ACHN (cell line): ENCODE results near the gene SCN7A.
"Not testable (repeated sequence)": the region's sequence is repeated elsewhere in the genome, so short reads cannot be mapped to it uniquely, and the experiment has no call there.

Source experiments
- DNase-seq: peaks from one replicate; pipeline ENCODE4 v3.0.0-alpha.2; 2015
- in situ Hi-C: cut with HindIII; loops from 2 replicates; pipeline ENCODE4 v1.10.0; 2017; ENCODE audit warnings: low sequenced_read_pairs, low pct_ligation_motif_present, low pct_unique_long_range_greater_than_20kb

SCN7A gene

DNA sequence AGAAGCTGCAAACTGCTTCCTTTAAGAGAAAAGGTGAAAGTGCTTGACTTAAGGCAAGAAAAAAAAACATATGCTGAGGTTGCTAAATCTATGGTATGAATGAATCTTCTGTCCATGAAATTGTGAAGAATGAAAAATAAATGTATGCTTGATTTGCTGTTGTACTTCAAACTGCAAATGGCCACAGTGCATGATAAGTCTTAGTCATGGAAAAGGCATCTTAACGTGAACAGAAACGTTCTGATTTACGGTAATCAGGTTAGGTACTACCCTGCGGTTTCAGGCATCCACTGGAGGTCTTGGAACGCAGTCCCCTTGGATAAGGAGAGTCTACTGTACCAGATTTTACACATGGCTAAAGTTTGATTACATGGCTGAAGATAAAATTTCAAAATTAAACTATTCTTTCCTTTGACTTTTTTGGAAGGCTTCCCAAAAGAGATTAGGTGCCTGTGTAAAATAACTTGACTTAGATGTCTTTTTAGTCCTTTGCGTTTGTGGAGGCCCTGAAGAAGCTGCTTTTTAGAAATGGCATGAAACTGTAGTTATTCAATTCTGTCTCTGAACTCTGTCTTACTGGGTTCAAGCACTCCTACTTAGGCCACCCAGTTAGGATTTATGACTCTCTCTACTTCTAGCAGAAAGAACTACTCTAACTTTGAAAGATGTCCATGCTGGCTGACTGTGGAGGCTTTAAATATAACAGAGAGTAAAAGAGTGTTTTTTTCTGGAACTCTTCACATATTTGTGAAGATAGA, 82.4 kb downstream of the SCN7A start:
- DNase-seq, result peak; percentile 71
- in situ Hi-C loops, result no loop called here

DNA sequence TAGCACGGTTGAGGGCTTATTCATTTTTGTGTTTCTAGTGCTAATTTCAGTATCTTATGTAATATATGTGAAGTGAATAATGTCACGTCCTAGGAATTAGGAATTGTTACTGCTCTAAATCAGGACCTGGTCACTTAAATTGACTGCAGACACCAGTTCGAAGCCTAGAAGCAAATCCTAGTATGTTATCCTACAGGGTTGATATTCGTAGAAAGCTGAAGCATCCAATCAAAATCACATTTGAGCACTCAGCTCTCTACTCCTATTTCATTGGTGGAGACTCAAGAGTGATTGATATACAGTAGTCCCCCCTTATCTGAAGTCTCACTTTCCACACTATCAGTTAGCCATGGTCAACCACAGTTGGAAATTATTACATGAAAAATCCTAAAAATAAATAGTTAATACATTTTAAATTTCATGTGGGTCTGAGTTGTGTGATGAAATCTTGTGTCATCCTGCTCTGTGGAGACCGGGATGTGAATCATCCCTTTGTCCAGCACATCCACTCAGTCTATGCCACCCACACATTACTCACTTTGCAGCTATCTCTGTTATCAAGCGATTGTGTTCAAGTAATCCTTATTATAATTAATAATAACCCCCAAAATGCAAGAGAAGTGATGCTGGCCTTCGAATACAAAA, 83.1 kb downstream of the SCN7A start:
- in situ Hi-C loops, result no loop called here
- DNase-seq, result peak; percentile 83

DNA sequence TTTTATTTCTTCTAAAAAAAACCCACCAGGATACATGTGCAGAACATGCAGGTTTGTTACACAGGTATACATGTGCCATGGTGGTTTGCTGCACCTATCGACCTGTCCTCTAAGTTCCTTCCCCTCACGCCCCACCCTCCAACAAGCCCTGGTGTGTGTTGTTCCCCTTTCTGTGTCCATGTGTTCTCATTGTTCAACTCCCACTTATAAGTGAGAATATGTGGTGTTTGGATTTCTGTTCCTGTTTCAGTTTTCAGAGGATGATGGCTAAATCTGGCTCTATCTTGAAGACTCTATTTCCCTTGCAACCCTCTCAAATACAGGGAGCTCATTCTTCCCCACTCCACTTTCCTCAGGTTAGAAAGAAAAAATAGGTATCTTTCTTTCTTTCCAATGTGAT, 86.3 kb downstream of the SCN7A start:
- in situ Hi-C loops, DNase-seq: not testable (repeated sequence)

- in situ Hi-C loops, result no loop called here
- DNase-seq, result no peak
These were observed 87.7 kb downstream of the SCN7A start for GRCh38 chr2:166406374-166406773.

DNA sequence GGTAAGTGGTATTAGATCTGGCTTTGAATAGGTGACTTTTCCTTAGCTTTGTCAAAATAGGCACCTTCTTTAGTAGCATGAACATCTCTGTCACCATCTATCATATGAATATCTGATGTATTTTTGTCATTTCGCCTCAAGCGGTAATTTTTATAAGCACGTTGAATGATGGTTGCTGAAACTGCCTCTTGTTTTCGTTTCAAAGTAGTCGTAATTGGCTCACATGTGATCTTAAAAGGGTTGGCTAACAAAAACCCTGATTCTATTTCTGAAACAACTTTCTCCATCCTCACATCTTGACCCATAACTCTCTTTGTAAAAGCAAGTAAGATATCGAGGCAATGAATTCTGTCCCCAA, 88.5 kb downstream of the SCN7A start:
- in situ Hi-C loops, result no loop called here

GRCh38 chr2:166404831-166405568, 89.0 kb downstream of the SCN7A start:
- DNase-seq, result no peak
- in situ Hi-C loops, result no loop called here

More for the DNA sequence above, 88.5 kb downstream of the SCN7A start:
- no peak for DNase-seq

GRCh38 chr2:166394245-166394644, 99.8 kb downstream of the SCN7A start:
- no peak for DNase-seq
- in situ Hi-C loops, result no loop called here

DNA sequence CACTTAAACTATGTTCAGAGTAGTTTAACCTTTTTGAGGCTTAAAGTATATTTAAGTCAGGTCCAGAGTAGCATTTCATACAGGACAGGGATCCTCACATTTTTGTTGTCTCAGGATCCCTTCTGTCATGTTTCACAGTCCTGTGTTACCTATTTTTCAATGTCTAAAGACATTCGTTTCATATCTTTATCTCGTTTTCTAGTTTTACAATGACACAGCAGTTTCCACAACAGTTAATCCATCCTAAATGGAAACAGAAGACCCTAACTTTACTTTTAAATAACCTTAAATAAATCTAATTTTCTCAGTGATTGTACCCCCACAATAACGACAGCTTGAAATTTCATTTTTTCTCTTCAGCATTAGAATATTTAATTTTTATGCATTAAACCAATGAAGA, 101.0 kb downstream of the SCN7A start:
- in situ Hi-C loops, result no loop called here
- DNase-seq, result no peak

DNA sequence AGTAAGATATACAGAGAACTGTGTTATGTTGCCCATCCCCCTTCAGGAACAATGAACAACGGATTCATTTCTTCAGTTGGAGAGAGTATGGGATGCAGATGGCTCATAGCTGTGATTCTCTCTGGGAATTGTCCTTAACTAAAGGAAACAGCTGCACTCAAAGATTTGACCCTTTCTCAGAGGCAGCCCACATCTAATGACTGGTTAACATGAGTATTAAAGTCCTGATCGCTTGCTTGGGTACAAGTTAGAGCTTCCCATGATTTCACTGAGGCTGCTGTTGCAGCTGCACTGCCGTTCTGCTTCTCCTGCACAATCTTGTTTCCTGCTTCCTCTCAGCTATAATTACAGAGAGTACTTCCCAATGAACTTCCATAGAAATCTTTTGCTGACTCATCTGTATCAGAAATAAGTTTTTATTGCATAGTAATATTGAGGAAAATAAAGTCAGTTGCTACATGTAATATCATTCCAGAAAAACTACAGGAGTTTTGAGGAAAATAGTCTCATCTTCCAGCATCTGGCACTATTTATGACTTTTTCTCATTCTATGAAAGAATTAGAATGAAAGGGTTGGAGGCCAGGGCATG, 105.5 kb downstream of the SCN7A start:
- in situ Hi-C loops, result no loop called here

GRCh38 chr2:166385313-166385712, 108.7 kb downstream of the SCN7A start:
- in situ Hi-C loops, result no loop called here
- DNase-seq, result no peak

More for the DNA sequence above, 105.5 kb downstream of the SCN7A start:
- DNase-seq, result no peak

GRCh38 chr2:166384774-166385173, 109.3 kb downstream of the SCN7A start:
- in situ Hi-C loops, result no loop called here
- peak; percentile 63 for DNase-seq

DNA sequence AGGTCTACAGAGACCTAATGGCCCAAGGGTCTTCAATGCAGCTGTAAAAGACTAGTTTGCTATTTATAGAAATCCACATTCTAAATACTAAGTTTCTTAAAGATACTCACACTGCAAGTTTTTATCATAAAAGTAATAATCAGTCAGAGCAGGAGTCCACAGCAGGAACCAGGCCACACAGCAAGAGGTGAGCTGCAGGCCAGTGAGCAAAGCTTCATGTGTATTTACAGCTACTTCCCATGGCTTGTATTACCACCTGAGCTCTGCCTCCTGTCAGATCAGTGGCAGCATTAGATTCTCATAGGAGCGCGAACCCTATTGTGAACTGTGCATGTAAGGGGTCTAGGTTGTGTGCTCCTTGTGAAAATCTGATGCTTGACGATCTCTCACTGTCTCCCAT, 111.6 kb downstream of the SCN7A start:
- in situ Hi-C loops, result no loop called here
- DNase-seq, result no peak

DNA sequence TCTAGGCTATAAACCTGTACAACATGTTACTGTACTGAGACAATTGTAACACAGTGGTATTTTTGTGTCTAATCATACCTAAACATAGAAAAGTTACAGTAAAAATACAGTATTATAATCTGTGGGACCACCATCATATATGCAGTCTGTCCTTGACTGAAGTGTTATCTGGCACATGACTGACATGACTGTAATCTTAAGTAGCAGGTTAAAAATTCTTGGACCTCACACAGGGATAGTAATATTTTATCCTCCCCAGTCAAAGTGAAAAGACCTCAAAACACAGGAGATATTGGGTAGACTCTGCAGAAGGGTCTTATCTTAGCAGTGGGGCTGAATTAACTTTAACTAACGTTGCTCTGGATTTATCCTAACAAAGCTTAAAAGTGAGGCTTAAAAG, 113.4 kb downstream of the SCN7A start:
- no peak for DNase-seq
- in situ Hi-C loops, result no loop called here

DNA sequence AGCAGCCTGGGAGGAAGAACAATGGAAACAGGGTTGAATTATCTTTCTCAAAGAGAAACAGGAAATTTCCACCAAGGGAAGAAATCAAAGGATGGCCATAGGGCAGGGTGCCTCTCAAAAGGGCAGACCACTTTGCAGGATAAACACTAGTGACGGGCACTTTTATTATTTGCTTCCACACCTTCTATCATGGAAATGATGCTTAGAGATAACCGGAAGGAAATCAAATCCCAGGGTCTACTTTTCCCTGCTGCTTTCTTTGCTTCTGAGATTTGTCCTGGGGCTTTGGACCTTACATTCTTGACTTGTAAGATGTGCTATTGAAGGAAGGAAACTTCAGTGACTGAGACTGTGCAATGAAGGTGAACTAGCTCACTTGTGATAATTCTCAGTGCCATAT, 117.2 kb downstream of the SCN7A start:
- DNase-seq, result no peak
- in situ Hi-C loops, result no loop called here

DNA sequence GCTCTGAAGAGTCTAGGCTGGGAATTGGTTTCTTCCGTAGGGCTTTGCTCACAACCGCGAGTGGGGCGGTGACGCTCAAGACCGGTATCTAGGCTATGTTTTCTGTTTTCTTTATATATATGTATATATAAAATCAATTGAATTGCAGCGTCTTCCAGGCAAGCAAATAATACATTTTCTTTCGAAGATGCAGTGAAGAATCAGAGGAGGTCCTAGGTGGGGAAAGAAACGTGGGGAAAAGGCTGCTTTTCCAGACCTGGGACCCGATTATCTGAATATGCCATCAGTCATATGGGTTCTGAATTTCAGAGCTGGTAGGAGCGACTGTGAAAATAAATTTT, 117.6 kb downstream of the SCN7A start:
- DNase-seq, result no peak
- in situ Hi-C loops, result no loop called here

- in situ Hi-C loops, result no loop called here
- DNase-seq, result peak; percentile 95
These were observed 118.1 kb downstream of the SCN7A start, which contains the start of gene SCN9A for GRCh38 chr2:166375736-166376487. Gene SCN9A (minus strand): TSS chr2:166375944. CDS start chr2:166311756, 64,188 bp downstream.

- peak; percentile 61 for DNase-seq
- in situ Hi-C loops, result no loop called here
These were observed 118.8 kb downstream of the SCN7A start for GRCh38 chr2:166375195-166375735.

GRCh38 chr2:166373951-166374350, 120.1 kb downstream of the SCN7A start:
- in situ Hi-C loops, result no loop called here
- peak; percentile 90 for DNase-seq
